CD4-positive, CD25-positive, alpha-beta regulatory T cell (primary cell): ENCODE measurements around the gene S1PR1. TPM values are rescaled to one million over a fixed set of nuclear protein-coding genes. Genes with fewer than 3 reads are reported as not detected.

ENCODE experiments used
- ATAC-seq, 2 donors: fragments of 150-1000 bp; cut with Tn5 transposase; one replicate each; pipeline ENCODE4 v1.10.0; 2021; ENCODE audit warnings: low read depth in 2 of 2, moderate number of reproducible peaks in 2 of 2, moderate library complexity in 1 of 2
- DNase-seq, 3 donors: peaks; one replicate each; pipeline versions ENCODE4 v3.0.0 to v3.0.0-alpha.2; 2012 to 2022; ENCODE audit warnings: mixed read lengths in 1 of 3
- H3K27ac ChIP-seq: one replicate; pipeline ENCODE4 v1.7.0; 2013; ENCODE audit warnings: mild to moderate bottlenecking, low read length; ENCODE audit not compliant: insufficient read depth, poor library complexity, severe bottlenecking
- H3K27me3 ChIP-seq: one replicate; pipeline ENCODE4 v1.7.0; 2013; ENCODE audit warnings: low read length; ENCODE audit not compliant: control insufficient read depth, insufficient read depth
- H3K36me3 ChIP-seq: one replicate; pipeline ENCODE4 v1.7.0; 2013; ENCODE audit warnings: mild to moderate bottlenecking, low read length, moderate library complexity; ENCODE audit not compliant: control insufficient read depth, insufficient read depth
- H3K4me1 ChIP-seq: 2 replicates; pipeline ENCODE4 v1.7.0; 2013; ENCODE audit warnings: mild to moderate bottlenecking, low read length; ENCODE audit not compliant: insufficient read depth, control insufficient read depth, poor library complexity, severe bottlenecking
- H3K4me3 ChIP-seq: one replicate; pipeline ENCODE4 v1.7.0; 2013; ENCODE audit warnings: low read depth, mild to moderate bottlenecking, low read length, moderate library complexity
- H3K9me3 ChIP-seq, 2 experiments: 1 replicate in 1 of 2; 2 replicates in 1 of 2; pipeline ENCODE4 v1.7.0; 2013; ENCODE audit warnings: low read length in 2 of 2, mild to moderate bottlenecking in 1 of 2, moderate library complexity in 1 of 2; ENCODE audit not compliant: control insufficient read depth in 2 of 2
- H3K27ac Mint-ChIP-seq, 3 donors: one replicate each; pipeline ENCODE4 v1.8.0; 2020 to 2022; ENCODE audit warnings: mild to moderate bottlenecking in 3 of 3, mixed read lengths in 3 of 3, moderate library complexity in 2 of 3
- H3K27me3 Mint-ChIP-seq: one replicate; pipeline ENCODE4 v1.8.0; 2022; ENCODE audit warnings: mild to moderate bottlenecking, mixed read lengths
- H3K36me3 Mint-ChIP-seq: one replicate; pipeline ENCODE4 v1.8.0; 2020; ENCODE audit warnings: mixed read lengths
- H3K4me1 Mint-ChIP-seq, 4 donors: one replicate each; pipeline ENCODE4 v1.8.0; 2020 to 2022; ENCODE audit warnings: mixed read lengths in 4 of 4, mild to moderate bottlenecking in 1 of 4
- H3K4me3 Mint-ChIP-seq, 4 donors: one replicate each; pipeline ENCODE4 v1.8.0; 2020 to 2022; ENCODE audit warnings: mild to moderate bottlenecking in 4 of 4, mixed read lengths in 4 of 4, moderate library complexity in 3 of 4
- H3K9me3 Mint-ChIP-seq, 7 donors: one replicate each; pipeline ENCODE4 v1.8.0; 2020 to 2022; ENCODE audit warnings: mixed read lengths in 7 of 7, mild to moderate bottlenecking in 3 of 7, moderate library complexity in 2 of 7
- polyA plus RNA-seq, 4 donors: library from polyadenylated mRNA; unstranded; fragments of 300-500 nt; fragmentation: Illumina TruSeq; gene quantifications; one replicate each; pipeline ENCODE4 v1.2.3, GENCODE V29; 2021
- total RNA-seq: library from RNA; stranded (reverse); gene quantifications from one replicate; pipeline ENCODE4 v1.2.3, GENCODE V29; 2022

S1PR1 gene
- total and polyA plus RNA-seq, 5 donors from 2014 or later = 131 to 191 (median 155) TPM

GRCh38 chr1:101240041-101240430 is 3.2 kb downstream of the S1PR1 start:
- no peaks in the 10 kb centered on the region for H3K27me3 ChIP-seq
- H3K36me3 Mint-ChIP-seq = peaks cover 40% of the 10 kb centered on the region
- H3K27me3 Mint-ChIP-seq = peaks cover 13% of the 10 kb centered on the region
- peak overlapping the region; percentile 29 to 99 (median 72) for H3K27ac Mint-ChIP-seq
- no peaks in the 10 kb centered on the region for H3K9me3 Mint-ChIP-seq
- H3K4me1 Mint-ChIP-seq = peaks cover 9 to 65% (median 51%) of the 10 kb centered on the region in 4 donors
- H3K4me3 Mint-ChIP-seq = peak overlapping the region; percentile 98 to 100 (median 100)
- H3K9me3 ChIP-seq = no peaks in the 10 kb centered on the region
- H3K27ac ChIP-seq = peak overlapping the region; percentile 43
- peaks cover 59% of the 10 kb centered on the region for H3K4me1 ChIP-seq
- H3K36me3 ChIP-seq = peaks cover 50% of the 10 kb centered on the region
- DNase-seq = no peak
- H3K4me3 ChIP-seq = peak overlapping the region; percentile 100
- ATAC-seq = no peak

- Histone ChIP-seq H3K36me3 (peaks cover 50% of the 10 kb centered on the region), H3K27ac (peak overlapping the region; percentile 44)
Observed at GRCh38 chr1:101241485-101242225, 4.8 kb downstream of the S1PR1 start.

GRCh38 chr1:101242324-101243050 is 5.7 kb downstream of the S1PR1 start:
- peaks cover 46% of the 10 kb centered on the region for H3K4me1 ChIP-seq
- Mint-ChIP-seq H3K27ac (peak overlapping the region; percentile 33 to 71 (median 37)), H3K36me3 (peaks cover 40% of the 10 kb centered on the region), H3K9me3 (no peaks in the 10 kb centered on the region), H3K27me3 (no peaks in the 10 kb centered on the region), H3K4me1 (peaks cover 9 to 68% (median 54%) of the 10 kb centered on the region in 4 donors), H3K4me3 (peak overlapping the region; percentile 34 to 100 (median 68))
- DNase-seq = no peak
- no peaks in the 10 kb centered on the region for H3K27me3 ChIP-seq
- H3K9me3 ChIP-seq = no peaks in the 10 kb centered on the region
- H3K36me3 ChIP-seq = peaks cover 50% of the 10 kb centered on the region
- peak overlapping the region; percentile 100 for H3K4me3 ChIP-seq
- no peak for ATAC-seq
- peak overlapping the region; percentile 44 for H3K27ac ChIP-seq

More at GRCh38 chr1:101241485-101242225, 4.8 kb downstream of the S1PR1 start:
- no peak for ATAC-seq
- Mint-ChIP-seq H3K4me3 (peak overlapping the region; percentile 34 to 100 (median 68)), H3K4me1 (peaks cover 6 to 64% (median 50%) of the 10 kb centered on the region in 4 donors), H3K9me3 (no peaks in the 10 kb centered on the region), H3K36me3 (peaks cover 40% of the 10 kb centered on the region), H3K27ac (peak overlapping the region; percentile 26 to 37 (median 33)), H3K27me3 (peaks cover 2% of the 10 kb centered on the region)
- Histone ChIP-seq H3K27me3 (no peaks in the 10 kb centered on the region), H3K4me1 (peaks cover 46% of the 10 kb centered on the region), H3K4me3 (peak overlapping the region; percentile 100), H3K9me3 (no peaks in the 10 kb centered on the region)
- DNase-seq = no peak

- Histone ChIP-seq H3K9me3 (no peaks in the 10 kb centered on the region), H3K27me3 (no peaks in the 10 kb centered on the region), H3K4me3 (no peak overlapping the region), H3K36me3 (peaks cover 49% of the 10 kb centered on the region), H3K4me1 (peaks cover 42% of the 10 kb centered on the region), H3K27ac (peak overlapping the region; percentile 37)
- peak overlapping the region; percentile 42 to 65 (median 49) for H3K27ac Mint-ChIP-seq
- DNase-seq (no peak), ATAC-seq (no peak)
- H3K36me3 Mint-ChIP-seq = peaks cover 37% of the 10 kb centered on the region
- no peaks in the 10 kb centered on the region for H3K9me3 Mint-ChIP-seq
- peak overlapping the region in 2 of 4 donors; percentile 16 to 39 for H3K4me3 Mint-ChIP-seq
- peaks cover 13 to 68% (median 55%) of the 10 kb centered on the region in 4 donors for H3K4me1 Mint-ChIP-seq
- no peaks in the 10 kb centered on the region for H3K27me3 Mint-ChIP-seq
Observed at GRCh38 chr1:101243751-101244150, 6.9 kb downstream of the S1PR1 start.

- Mint-ChIP-seq H3K36me3 (peaks cover 26% of the 10 kb centered on the region), H3K27ac (peak overlapping the region in 1 of 3 donors; percentile 42), H3K9me3 (no peaks in the 10 kb centered on the region), H3K27me3 (no peaks in the 10 kb centered on the region), H3K4me3 (no peak overlapping the region), H3K4me1 (peaks cover 14 to 57% (median 46%) of the 10 kb centered on the region in 4 donors)
- ATAC-seq (no peak), DNase-seq (no peak)
- H3K27ac ChIP-seq = no peak overlapping the region
- no peak overlapping the region for H3K4me3 ChIP-seq
- H3K27me3 ChIP-seq = no peaks in the 10 kb centered on the region
- H3K9me3 ChIP-seq = no peaks in the 10 kb centered on the region
- peaks cover 31% of the 10 kb centered on the region for H3K4me1 ChIP-seq
- peaks cover 38% of the 10 kb centered on the region for H3K36me3 ChIP-seq
Observed at GRCh38 chr1:101244842-101245241, 8.0 kb downstream of the S1PR1 start.

GRCh38 chr1:101245246-101245927 is 8.6 kb downstream of the S1PR1 start:
- ATAC-seq = no peak
- no peaks in the 10 kb centered on the region for H3K9me3 ChIP-seq
- H3K4me1 ChIP-seq = peaks cover 26% of the 10 kb centered on the region
- Mint-ChIP-seq H3K9me3 (no peaks in the 10 kb centered on the region), H3K4me1 (peaks cover 18 to 52% (median 41%) of the 10 kb centered on the region in 4 donors), H3K4me3 (no peak overlapping the region), H3K36me3 (peaks cover 21% of the 10 kb centered on the region), H3K27me3 (no peaks in the 10 kb centered on the region), H3K27ac (peak overlapping the region in 2 of 3 donors; percentile 23 to 83)
- DNase-seq = no peak
- peaks cover 32% of the 10 kb centered on the region for H3K36me3 ChIP-seq
- H3K4me3 ChIP-seq = no peak overlapping the region
- no peak overlapping the region for H3K27ac ChIP-seq
- H3K27me3 ChIP-seq = no peaks in the 10 kb centered on the region

- Histone ChIP-seq H3K27ac (no peak overlapping the region), H3K9me3 (no peaks in the 10 kb centered on the region), H3K4me3 (no peak overlapping the region), H3K36me3 (peaks cover 10% of the 10 kb centered on the region), H3K4me1 (peaks cover 3% of the 10 kb centered on the region), H3K27me3 (no peaks in the 10 kb centered on the region)
- DNase-seq (no peak), ATAC-seq (peak in 1 of 2 donors; percentile 40)
- Mint-ChIP-seq H3K27me3 (no peaks in the 10 kb centered on the region), H3K9me3 (no peaks in the 10 kb centered on the region), H3K36me3 (peaks cover 4% of the 10 kb centered on the region), H3K27ac (peak overlapping the region; percentile 1 to 68 (median 64)), H3K4me1 (peaks cover 16 to 46% (median 25%) of the 10 kb centered on the region in 4 donors), H3K4me3 (no peak overlapping the region)
Observed at GRCh38 chr1:101247404-101248287, 10.8 kb downstream of the S1PR1 start.
